SJSA1 (cell line): ENCODE measurements around the gene WIPI1. TPM values are rescaled to one million over a fixed set of nuclear protein-coding genes. Genes with fewer than 3 reads are reported as not detected.
A peak's percentile ranks its signal among the peaks of the same experiment; 100 is the strongest.

Experiments
- DNase-seq, 2 experiments: peaks; one replicate each; pipeline ENCODE4 v3.0.0-alpha.2; 2015 to 2020; ENCODE audit warnings: low spot score in 2 of 2, low read depth in 1 of 2
- H3K27ac ChIP-seq: fragments of 250-450 bp; sonication (Bioruptor Pico); 2 replicates; pipeline ENCODE4 v1.5.1; 2020; ENCODE audit warnings: mild to moderate bottlenecking, moderate library complexity
- H3K27me3 ChIP-seq: fragments of 250-450 bp; sonication (Bioruptor Pico); replicated peaks from 2 replicates; pipeline ENCODE4 v1.5.1; 2020; ENCODE audit warnings: mild to moderate bottlenecking, moderate library complexity
- H3K36me3 ChIP-seq: fragments of 250-450 bp; sonication (Bioruptor Pico); 2 replicates; pipeline ENCODE4 v1.5.1; 2020; ENCODE audit warnings: mild to moderate bottlenecking
- H3K4me1 ChIP-seq: fragments of 250-450 bp; sonication (Bioruptor Pico); replicated peaks from 2 replicates; pipeline ENCODE4 v1.6.1; 2021; ENCODE audit warnings: mild to moderate bottlenecking
- H3K4me3 ChIP-seq: fragments of 250-450 bp; sonication (Bioruptor Pico); 2 replicates; pipeline ENCODE4 v1.5.1; 2020; ENCODE audit warnings: mild to moderate bottlenecking
- H3K9me3 ChIP-seq: fragments of 250-450 bp; sonication (Bioruptor Pico); replicated peaks from 2 replicates; pipeline ENCODE4 v1.5.1; 2020; ENCODE audit warnings: mild to moderate bottlenecking
- total RNA-seq: library from RNA; depleted of rRNA; stranded (reverse); fragments of >200 nt; shearing (Covaris generic); gene quantifications from 2 replicates; pipeline ENCODE4 v1.2.3, GENCODE V29; 2014

The WIPI1 gene
- total RNA-seq, 1 experiment from 2014 or later, result 53.5 TPM

DNA sequence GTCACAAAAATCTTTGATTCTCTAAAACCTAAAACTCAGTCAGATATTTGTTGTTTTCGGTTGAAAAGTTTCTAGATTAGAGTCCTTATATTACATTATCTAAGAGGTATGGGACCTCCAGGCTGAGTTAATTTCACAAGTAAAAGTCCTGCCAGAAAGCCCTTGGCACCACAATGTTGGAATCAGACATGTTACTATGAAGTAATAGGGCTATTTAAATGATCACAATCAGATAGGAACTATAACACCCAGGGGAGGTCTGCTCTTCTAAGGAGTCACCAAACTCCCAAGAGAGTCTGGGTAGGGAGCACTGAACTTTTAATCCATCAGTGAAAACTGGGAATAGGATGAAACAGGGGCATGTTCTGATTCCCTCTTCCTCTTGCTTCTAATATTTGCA is 54.2 kb downstream of the WIPI1 start:
- Histone ChIP-seq H3K36me3 (no peaks in the 10 kb centered on the region), H3K4me1 (peaks cover 23% of the 10 kb centered on the region), H3K9me3 (no peaks in the 10 kb centered on the region), H3K4me3 (no peak overlapping the region), H3K27ac (no peak overlapping the region), H3K27me3 (no peaks in the 10 kb centered on the region; the same call in 1 of the 2 replicates)
- DNase-seq, result no peak

DNA sequence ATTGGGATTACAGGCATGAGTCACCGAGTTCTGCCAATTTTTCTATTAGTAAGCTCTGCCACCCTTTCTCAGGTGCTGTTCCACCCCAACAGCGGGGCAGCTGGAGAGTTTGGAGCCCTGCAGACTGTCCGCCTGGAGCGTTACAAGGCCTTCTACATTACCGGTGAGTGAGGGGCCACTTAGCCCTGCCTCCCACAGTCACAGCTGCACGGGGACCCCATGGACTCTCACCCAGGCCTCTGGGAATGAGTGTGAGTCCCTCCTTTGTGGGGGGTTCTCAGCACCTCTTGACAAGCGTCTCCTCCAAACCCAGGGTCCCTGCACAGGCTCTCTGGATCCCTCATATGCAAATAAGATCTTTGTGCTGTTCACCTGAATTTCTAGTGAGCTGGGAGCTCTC is 56.0 kb downstream of the WIPI1 start:
- H3K27ac ChIP-seq, result no peak overlapping the region
- H3K36me3 ChIP-seq, result no peaks in the 10 kb centered on the region
- no peaks in the 10 kb centered on the region; the same call in 1 of the 2 replicates for H3K27me3 ChIP-seq
- no peaks in the 10 kb centered on the region for H3K9me3 ChIP-seq
- DNase-seq, result no peak
- H3K4me3 ChIP-seq, result no peak overlapping the region
- peaks cover 23% of the 10 kb centered on the region for H3K4me1 ChIP-seq

DNA sequence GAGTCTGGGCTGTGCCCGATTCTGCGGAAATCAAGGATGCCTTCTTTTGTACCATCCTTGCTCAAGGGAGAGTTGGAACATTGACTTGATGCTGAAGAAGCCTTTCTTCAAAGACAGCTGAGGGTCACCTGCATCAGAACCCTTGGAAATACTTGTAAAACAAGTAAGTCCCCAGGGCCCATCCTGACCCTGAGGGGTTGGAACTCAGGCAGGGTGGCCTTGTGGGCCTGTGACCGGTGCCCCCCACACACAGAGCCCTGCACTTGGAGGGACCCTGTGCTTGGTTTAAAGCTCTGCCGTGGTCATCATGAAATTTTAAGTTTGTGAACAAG is 56.9 kb downstream of the WIPI1 start:
- H3K9me3 ChIP-seq, result no peaks in the 10 kb centered on the region
- peaks cover 23% of the 10 kb centered on the region for H3K4me1 ChIP-seq
- H3K36me3 ChIP-seq, result no peaks in the 10 kb centered on the region
- no peaks in the 10 kb centered on the region for H3K27me3 ChIP-seq
- H3K4me3 ChIP-seq, result no peak overlapping the region
- H3K27ac ChIP-seq, result no peak overlapping the region
- no peak for DNase-seq

DNA sequence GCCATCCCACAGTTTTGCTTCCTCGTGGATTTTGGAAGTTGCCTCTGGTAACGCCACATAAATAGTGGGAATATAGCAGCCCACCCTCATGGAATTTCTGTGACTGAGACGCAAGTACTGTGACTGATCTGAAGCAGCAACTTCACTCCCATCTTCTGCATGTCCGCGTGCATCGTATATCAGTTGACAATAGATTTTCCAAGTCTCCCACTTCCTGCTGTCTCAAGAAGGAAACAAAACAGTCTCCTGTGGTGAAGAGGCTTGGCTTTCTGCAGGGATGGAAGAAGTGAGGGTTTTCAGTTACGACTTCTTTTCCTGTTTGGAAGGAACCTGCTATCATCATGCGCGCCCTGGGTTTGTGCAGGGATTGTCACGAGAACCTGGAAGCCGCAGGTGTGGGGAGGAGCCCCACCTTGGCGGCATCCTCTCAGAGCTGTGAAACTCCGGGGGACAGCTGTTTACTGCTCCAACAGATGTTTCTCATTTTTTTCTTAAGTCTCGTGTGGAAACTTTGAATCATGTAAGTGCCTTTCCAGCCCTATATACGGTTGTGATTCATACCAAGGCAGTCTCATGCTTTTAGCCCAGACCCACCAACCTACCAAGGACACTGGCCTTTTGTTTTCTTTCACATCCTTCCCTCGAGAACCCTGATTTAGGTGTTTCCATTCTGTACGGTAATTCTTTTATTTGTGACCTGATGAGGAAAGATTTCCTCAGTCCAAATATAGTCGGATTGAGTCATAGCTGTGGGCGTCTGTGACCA is 57.5 kb downstream of the WIPI1 start:
- H3K4me3 ChIP-seq, result no peak overlapping the region

DNA sequence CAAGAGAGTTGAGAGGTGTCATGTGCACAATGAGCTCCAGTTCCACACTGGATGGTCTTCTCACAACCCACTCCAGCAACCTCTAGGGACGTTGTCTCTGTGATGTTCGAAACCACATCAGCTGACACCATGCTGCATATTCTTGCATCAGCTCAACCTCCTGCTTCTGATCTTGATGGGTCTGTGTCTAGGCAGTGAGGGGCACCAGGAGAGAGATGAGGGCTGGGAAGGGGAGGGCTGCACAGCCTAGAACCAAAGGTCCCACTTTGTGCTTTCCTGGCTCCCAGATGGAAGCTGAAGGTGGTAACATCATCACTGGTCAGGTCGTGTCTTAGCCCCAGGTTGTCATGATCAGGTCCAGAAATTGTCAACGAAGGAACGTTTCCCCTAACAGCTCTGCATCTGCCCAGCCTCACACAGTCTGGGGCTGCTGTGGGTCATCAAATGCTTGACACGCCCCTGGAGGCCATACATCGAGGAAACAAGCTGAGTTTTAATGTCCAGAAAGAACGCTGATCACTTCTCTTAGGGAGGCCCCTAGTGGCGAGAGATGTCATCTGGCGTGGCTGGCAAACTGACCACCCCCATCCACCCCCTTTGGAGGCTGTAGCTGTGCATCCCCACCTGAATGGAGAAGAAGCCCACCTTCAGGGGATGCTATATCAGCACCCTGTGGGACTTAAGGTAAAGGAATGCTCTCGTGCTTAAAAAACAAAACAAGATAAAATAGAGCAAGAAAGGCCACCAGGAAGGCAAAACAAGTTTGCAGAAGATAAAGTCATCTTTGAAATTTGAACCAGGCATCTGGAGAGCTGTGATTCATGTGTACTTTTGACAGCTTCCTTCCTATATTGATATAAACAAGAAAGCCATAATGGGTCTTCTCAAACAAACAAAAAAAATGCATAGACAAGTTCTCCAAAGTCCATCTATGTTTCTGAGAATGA is 58.3 kb downstream of the WIPI1 start:
- H3K4me3 ChIP-seq, result no peak overlapping the region
- H3K4me1 ChIP-seq, result peaks cover 23% of the 10 kb centered on the region
- no peaks in the 10 kb centered on the region for H3K36me3 ChIP-seq
- no peaks in the 10 kb centered on the region for H3K27me3 ChIP-seq
- no peak overlapping the region; the same call in 1 of the 2 replicates for H3K27ac ChIP-seq
- no peaks in the 10 kb centered on the region for H3K9me3 ChIP-seq
- DNase-seq, result peak; percentile 76 to 82

More for the DNA sequence above, 57.5 kb downstream of the WIPI1 start:
- Histone ChIP-seq H3K27me3 (no peaks in the 10 kb centered on the region), H3K4me1 (peaks cover 23% of the 10 kb centered on the region), H3K9me3 (no peaks in the 10 kb centered on the region), H3K27ac (no peak overlapping the region; the same call in 1 of the 2 replicates), H3K36me3 (no peaks in the 10 kb centered on the region)
- peak; percentile 46 to 50 for DNase-seq

DNA sequence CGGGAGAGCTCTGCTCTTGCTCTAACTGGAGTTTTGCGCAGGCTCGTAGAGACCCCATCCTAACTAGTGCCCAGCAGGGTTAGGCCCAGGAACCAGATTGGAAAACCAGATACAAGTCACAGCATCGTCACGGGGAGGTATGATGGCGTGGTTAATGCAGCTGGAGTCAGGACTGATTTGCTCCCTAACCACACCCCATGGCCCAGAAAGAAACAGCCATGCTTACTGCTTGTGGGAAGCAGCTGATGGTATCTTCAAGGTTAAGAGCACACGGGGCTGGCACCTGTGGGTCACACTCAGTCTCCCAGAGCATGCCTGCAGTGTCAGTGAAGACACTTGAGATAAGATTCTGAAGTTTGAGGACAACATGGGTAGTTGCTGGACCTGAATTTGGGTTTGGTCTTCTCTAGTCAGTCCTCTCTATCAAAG is 60.2 kb downstream of the WIPI1 start:
- H3K36me3 ChIP-seq, result no peaks in the 10 kb centered on the region

DNA sequence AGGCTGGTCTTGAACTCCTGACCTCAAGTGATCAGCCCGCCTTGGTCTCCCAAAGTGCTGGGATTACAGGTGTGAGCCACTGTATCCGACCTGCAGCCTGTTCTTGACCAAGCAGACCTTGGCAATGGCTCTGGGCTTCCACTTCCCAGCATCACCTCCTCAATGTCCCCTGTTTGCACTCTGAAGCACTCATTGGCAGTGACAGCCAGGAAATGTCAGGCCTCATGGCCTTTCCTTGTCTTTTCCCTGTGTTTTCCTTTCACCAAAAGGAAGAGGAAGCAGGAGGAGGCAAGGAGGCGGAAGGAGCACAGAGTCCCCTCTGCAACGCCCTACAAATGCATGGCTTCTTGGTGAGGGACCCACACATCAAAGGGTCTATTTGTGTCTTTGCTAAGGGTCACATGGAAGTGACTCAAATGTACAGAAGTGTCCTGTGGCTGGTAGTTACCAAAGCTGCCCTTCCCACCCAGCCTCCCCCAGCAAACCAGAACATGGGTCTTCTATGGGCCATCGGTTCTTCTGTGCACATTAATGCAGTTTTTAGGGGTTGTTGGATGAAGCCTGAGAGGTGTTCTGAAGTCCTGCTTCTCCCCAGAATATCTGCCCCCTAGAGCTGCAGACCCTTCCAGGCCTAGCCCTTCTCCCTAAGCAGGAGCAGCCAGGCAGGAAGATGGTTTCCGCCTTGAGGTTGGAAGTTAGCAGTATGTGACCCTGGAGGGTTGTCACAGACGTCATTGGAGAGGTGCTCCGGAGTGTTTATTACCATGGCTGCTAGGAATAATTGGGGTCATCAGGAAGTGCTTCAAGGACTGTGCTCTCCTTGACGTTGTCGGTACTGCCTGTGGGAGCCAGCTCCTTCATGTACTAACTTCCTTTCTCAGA is 60.8 kb downstream of the WIPI1 start:
- Histone ChIP-seq H3K9me3 (no peaks in the 10 kb centered on the region), H3K27ac (no peak overlapping the region), H3K4me3 (no peak overlapping the region), H3K4me1 (peaks cover 23% of the 10 kb centered on the region), H3K27me3 (no peaks in the 10 kb centered on the region), H3K36me3 (no peaks in the 10 kb centered on the region)
- DNase-seq, result peak in 1 of 2 experiments; percentile 37

More for the DNA sequence above, 60.2 kb downstream of the WIPI1 start:
- Histone ChIP-seq H3K4me1 (peaks cover 23% of the 10 kb centered on the region), H3K27me3 (no peaks in the 10 kb centered on the region), H3K9me3 (no peaks in the 10 kb centered on the region), H3K27ac (no peak overlapping the region), H3K4me3 (no peak overlapping the region)
- peak in 1 of 2 experiments; percentile 30 for DNase-seq

DNA sequence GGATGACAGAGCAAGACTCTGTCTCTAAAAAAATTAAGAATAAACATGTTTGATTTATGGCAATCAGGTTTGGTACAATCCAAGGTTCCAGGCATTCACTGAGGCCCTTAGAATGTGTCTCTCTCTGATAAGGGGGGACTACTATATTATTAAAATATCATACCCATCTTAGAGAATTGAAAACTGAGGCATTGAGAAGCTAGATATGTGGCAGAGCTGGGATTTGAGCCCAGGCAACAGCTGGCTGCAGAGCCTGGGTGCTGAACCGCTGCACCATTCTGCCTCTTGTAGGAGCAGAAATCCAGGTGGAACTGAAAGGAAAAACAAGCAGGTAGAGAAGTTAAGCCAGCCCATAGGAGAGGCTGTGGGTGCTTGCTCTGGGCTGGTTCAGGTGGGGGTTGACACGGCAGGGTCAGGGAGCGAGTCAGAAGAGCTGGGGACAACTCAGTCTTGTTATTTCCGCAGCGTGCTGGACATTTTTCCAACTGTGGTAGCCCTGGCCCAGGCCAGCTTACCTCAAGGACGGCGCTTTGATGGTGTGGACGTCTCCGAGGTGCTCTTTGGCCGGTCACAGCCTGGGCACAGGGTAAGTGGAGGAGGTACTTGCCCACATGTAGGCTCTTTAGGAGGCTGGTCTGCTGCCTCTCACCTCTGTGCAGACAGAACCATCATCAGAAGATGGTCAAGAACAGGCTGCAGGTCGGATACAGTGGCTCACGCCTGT is 62.5 kb downstream of the WIPI1 start:
- Histone ChIP-seq H3K4me3 (no peak overlapping the region), H3K9me3 (no peaks in the 10 kb centered on the region), H3K4me1 (peaks cover 15% of the 10 kb centered on the region), H3K27ac (no peak overlapping the region), H3K36me3 (no peaks in the 10 kb centered on the region), H3K27me3 (no peaks in the 10 kb centered on the region)
- peak in 1 of 2 experiments; percentile 40 for DNase-seq

DNA sequence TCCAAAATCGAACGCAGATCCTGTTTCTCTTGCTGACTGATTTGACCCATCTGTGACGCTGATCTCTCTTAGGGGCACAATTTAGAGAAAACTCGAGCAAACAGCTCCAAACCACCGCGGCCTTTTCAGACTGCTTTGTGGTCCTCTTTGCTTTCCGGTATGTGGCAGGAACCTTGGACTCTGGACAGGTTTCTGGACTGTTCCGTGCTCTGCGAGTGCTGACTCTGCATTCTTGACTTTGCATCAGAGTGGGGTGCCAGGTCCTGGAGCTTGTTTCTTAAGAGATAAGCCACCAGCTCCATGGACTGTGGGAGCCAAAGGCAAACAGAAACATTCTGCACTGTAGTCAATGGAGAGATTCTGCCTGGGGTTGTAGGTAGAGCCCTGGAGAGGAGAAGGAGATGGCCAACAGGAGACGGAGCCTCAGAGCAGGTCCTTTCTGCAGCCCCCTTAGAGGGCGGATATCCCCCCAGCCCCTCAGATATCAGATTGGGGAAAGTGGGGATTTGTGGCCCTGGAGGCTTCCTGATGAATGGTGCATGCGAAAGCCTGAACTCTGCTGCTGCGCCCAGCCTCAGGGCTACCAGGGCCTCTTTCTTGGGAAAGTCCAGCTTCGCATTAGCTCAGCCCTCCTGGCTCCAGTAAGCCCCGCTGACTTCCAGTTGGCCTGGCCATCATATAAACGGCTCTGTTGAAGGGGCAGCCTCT is 65.6 kb downstream of the WIPI1 start:
- DNase-seq, result peak in 1 of 2 experiments; percentile 37
- no peak overlapping the region for H3K27ac ChIP-seq
- no peaks in the 10 kb centered on the region for H3K4me1 ChIP-seq
- no peaks in the 10 kb centered on the region for H3K9me3 ChIP-seq
- H3K36me3 ChIP-seq, result no peaks in the 10 kb centered on the region
- H3K27me3 ChIP-seq, result no peaks in the 10 kb centered on the region
- H3K4me3 ChIP-seq, result no peak overlapping the region

DNA sequence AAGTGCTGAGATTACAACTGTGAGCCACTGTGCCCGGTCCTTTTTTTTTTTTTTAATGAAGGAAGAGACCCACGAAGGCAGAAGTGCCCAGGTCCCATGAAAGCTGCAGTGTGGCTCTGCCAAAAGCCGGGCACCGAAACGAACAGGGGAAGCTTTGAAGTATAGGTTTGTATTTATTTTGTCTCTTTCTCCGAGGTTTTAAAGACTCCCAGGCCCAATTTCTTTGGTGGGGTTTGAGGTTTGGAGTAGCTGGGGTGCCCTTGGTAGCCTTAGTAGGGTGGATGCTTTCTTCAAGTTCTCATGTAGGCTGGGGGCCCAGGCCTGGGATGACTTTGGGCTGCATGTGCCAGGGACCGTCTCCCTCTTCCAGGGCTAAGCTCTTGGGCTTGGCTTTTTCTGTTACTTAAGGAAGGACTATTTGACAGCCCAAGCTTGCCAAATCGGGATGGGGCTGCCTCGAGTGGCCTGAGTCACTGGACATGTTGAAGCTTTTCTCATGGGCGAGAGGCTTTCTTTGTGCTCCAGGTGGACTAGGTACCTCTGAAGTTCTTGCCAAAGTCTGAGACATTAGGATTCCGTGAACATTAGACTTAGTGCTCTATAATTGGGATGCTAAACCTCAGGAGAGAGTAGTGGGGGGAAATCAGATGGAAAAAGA is 66.3 kb downstream of the WIPI1 start:
- DNase-seq, result peak in 1 of 2 experiments; percentile 31
- H3K4me3 ChIP-seq, result no peak overlapping the region
- no peaks in the 10 kb centered on the region for H3K9me3 ChIP-seq
- H3K36me3 ChIP-seq, result no peaks in the 10 kb centered on the region
- no peak overlapping the region for H3K27ac ChIP-seq
- H3K27me3 ChIP-seq, result no peaks in the 10 kb centered on the region
- no peaks in the 10 kb centered on the region for H3K4me1 ChIP-seq

DNA sequence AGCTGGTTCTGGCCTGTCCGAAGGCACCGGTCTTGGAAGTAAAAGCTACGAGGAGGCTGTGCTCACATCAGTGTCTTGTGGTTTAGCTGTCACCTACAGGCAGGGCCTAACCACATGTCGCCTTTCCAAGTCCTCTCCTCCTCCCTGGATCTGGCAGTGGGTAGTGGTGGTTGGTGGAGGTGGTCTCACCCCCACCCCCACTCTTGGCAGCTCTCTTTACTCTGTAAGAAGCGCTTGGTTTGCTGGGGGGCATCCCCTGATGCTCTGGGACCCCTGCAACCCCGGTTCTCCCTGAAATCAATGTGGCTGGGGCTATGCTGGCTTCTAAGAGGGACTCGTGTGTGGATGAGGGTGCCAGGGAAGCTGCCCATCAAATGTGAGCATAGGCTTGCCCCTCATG is 68.3 kb downstream of the WIPI1 start:
- Histone ChIP-seq H3K4me1 (peaks cover 11% of the 10 kb centered on the region), H3K4me3 (no peak overlapping the region), H3K27ac (no peak overlapping the region)

More for the DNA sequence above, 68.3 kb downstream of the WIPI1 start:
- no peaks in the 10 kb centered on the region for H3K36me3 ChIP-seq
- no peak for DNase-seq
- H3K27me3 ChIP-seq, result no peaks in the 10 kb centered on the region
- H3K9me3 ChIP-seq, result no peaks in the 10 kb centered on the region
